Vagina (tissue), 2 donors: Measurements from ENCODE around the gene ATP2A3.

ENCODE experiments used
- POLR2A ChIP-seq, 2 donors: fragments of 450-650 bp; IDR thresholded peaks; one replicate each; pipeline ENCODE4 v1.6.1; 2017; ENCODE audit warnings: antibody characterized with exemption in 2 of 2, mild to moderate bottlenecking in 2 of 2, moderate library complexity in 2 of 2
- POLR2AphosphoS5 ChIP-seq, 2 donors: sonication (generic); formaldehyde crosslinking; IDR thresholded peaks; one replicate each; pipeline ENCODE4 v1.9.0; 2017; ENCODE audit warnings: antibody characterized with exemption in 2 of 2, mild to moderate bottlenecking in 2 of 2, low read depth in 1 of 2; ENCODE audit not compliant: insufficient read depth in 1 of 2

DNA sequence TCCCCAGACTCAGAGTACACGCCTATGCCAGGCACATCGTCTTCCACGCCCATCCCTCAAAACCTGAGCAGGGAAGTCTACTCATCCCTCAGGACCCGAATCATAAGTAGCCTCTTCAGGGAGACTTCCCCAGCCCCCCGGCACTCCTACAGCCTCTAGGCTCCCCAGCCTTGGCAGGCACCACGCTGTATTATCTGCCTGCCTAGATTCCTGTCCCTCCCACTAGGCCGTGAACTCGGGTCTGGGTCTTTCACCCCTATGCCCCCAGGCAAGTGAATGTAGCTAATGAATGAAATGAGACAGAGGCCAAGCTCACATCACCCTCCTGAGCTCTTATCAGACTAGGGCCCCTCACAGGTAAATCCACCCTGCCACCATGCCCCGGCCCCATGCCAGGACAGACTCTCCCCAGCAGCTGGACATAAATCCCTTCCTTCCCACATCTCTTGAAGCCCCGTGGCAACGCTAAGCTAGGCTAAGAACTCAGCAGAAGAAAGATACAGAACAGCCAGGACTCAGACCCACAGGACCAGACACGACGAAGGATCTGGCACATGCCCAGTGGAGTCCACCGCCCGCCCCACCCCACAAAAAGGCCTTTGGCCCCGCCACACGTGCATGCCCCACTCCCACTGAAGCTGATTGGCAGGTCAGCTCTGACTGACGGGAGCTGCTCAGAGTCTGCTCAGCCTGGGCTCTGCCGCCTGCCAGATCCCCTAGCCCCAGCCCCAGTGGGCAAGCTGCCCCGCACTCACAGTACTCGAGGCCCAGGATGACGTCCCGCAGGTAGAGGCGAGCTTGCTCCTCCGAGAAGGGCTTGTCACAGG is 84.4 kb downstream of the ATP2A3 start:
- TF ChIP-seq POLR2A (IDR thresholded peaks at IDR 0.05) (no peak), POLR2AphosphoS5 (IDR thresholded peaks at IDR 0.05; ENCODE audit: insufficient read depth in 1 of 2, low read depth in 1 of 2) (no peak)
